CD14-positive monocyte (primary cell): Measurements from ENCODE around the gene UBXN7. TPM values are rescaled to one million over a fixed set of nuclear protein-coding genes. Genes with fewer than 3 reads are reported as not detected.

Experiments
- DNase-seq, 3 donors: peaks; one replicate each; pipeline ENCODE4 v3.0.0-alpha.2; 2011 to 2022
- H2AFZ ChIP-seq: 2 replicates; pipeline ENCODE4 v1.6.0; 2012; ENCODE audit warnings: mild to moderate bottlenecking, low read depth, low read length, inconsistent platforms; ENCODE audit not compliant: insufficient read depth, poor library complexity, severe bottlenecking
- H3K27ac ChIP-seq, 2 donors: 1 replicate in 1 of 2; 2 replicates in 1 of 2; pipeline ENCODE4 v1.5.1; 2012 to 2013; ENCODE audit warnings: low read length in 2 of 2, control low read depth in 1 of 2, inconsistent platforms in 1 of 2, low read depth in 1 of 2, mild to moderate bottlenecking in 1 of 2
- H3K27me3 ChIP-seq, 2 donors: one replicate each; pipeline versions ENCODE4 v1.6.0 to v1.6.1; 2011 to 2013; ENCODE audit warnings: low read length in 2 of 2; ENCODE audit not compliant: control insufficient read depth in 2 of 2, insufficient read depth in 2 of 2
- H3K36me3 ChIP-seq, 2 donors: replicated peaks in 1 of 2; 1 replicate in 1 of 2; 2 replicates in 1 of 2; pipeline versions ENCODE4 v1.5.1 to v1.6.1; 2012 to 2013; ENCODE audit warnings: low read length in 2 of 2, control low read depth in 1 of 2, inconsistent platforms in 1 of 2, mild to moderate bottlenecking in 1 of 2; ENCODE audit not compliant: insufficient read depth in 2 of 2, control insufficient read depth in 1 of 2
- H3K4me1 ChIP-seq, 2 donors: 1 replicate in 1 of 2; 2 replicates in 1 of 2; pipeline versions ENCODE4 v1.5.1 to v1.6.1; 2012 to 2013; ENCODE audit warnings: low read length in 2 of 2, control low read depth in 1 of 2, inconsistent platforms in 1 of 2, mild to moderate bottlenecking in 1 of 2, moderate library complexity in 1 of 2; ENCODE audit not compliant: insufficient read depth in 2 of 2, control insufficient read depth in 1 of 2
- H3K4me2 ChIP-seq: replicated peaks from 2 replicates; pipeline ENCODE3; 2012; ENCODE audit warnings: low read length, moderate library complexity, mild to moderate bottlenecking; ENCODE audit not compliant: poor library complexity, severe bottlenecking; ENCODE audit errors: extremely low read depth
- H3K4me3 ChIP-seq, 3 experiments: fragments of 200-600 bp in 1 of 3; sonication (generic) in 1 of 3; replicated peaks in 1 of 3; 1 replicate in 2 of 3; 2 replicates in 1 of 3; pipeline ENCODE4 v1.5.1; 2011 to 2013; ENCODE audit warnings: low read length in 3 of 3, mild to moderate bottlenecking in 3 of 3, control low read depth in 2 of 3, low read depth in 2 of 3, inconsistent platforms in 1 of 3, moderate library complexity in 1 of 3
- H3K79me2 ChIP-seq: 2 replicates; pipeline ENCODE4 v1.6.0; 2012; ENCODE audit warnings: mild to moderate bottlenecking, control low read depth, inconsistent platforms, low read length, moderate library complexity; ENCODE audit not compliant: insufficient read depth
- H3K9ac ChIP-seq: 2 replicates; pipeline ENCODE4 v1.6.0; 2017; ENCODE audit warnings: low read length, mild to moderate bottlenecking; ENCODE audit not compliant: insufficient read depth, poor library complexity, severe bottlenecking
- H3K9me3 ChIP-seq, 2 donors: replicated peaks in 1 of 2; 1 replicate in 1 of 2; 2 replicates in 1 of 2; pipeline versions ENCODE4 v1.5.1 to v1.6.1; 2012 to 2013; ENCODE audit warnings: low read length in 2 of 2, control low read depth in 1 of 2; ENCODE audit not compliant: control insufficient read depth in 1 of 2, insufficient read depth in 1 of 2
- H4K20me1 ChIP-seq: 2 replicates; pipeline ENCODE4 v1.6.0; 2012; ENCODE audit warnings: mild to moderate bottlenecking, low read length, control low read depth, moderate library complexity; ENCODE audit not compliant: insufficient read depth
- H3K27ac Mint-ChIP-seq, 7 donors: one replicate each; pipeline ENCODE4 v1.8.0; 2020; ENCODE audit warnings: mild to moderate bottlenecking in 7 of 7, mixed read lengths in 7 of 7, moderate library complexity in 6 of 7, inconsistent platforms in 2 of 7
- H3K27me3 Mint-ChIP-seq, 3 donors: one replicate each; pipeline ENCODE4 v1.8.0; 2021 to 2022; ENCODE audit warnings: low read depth in 3 of 3, mild to moderate bottlenecking in 3 of 3, mixed read lengths in 3 of 3, moderate library complexity in 3 of 3, inconsistent platforms in 1 of 3
- H3K36me3 Mint-ChIP-seq, 2 donors: one replicate each; pipeline ENCODE4 v1.8.0; 2020; ENCODE audit warnings: mixed read lengths in 2 of 2, inconsistent platforms in 1 of 2, mild to moderate bottlenecking in 1 of 2
- H3K4me1 Mint-ChIP-seq: one replicate; pipeline ENCODE4 v1.8.0; 2020; ENCODE audit warnings: mild to moderate bottlenecking, mixed read lengths
- H3K4me3 Mint-ChIP-seq, 2 donors: one replicate each; pipeline ENCODE4 v1.8.0; 2020; ENCODE audit warnings: mild to moderate bottlenecking in 2 of 2, mixed read lengths in 2 of 2, moderate library complexity in 1 of 2
- H3K9me3 Mint-ChIP-seq, 7 donors: one replicate each; pipeline ENCODE4 v1.8.0; 2020 to 2022; ENCODE audit warnings: mixed read lengths in 7 of 7, mild to moderate bottlenecking in 6 of 7, moderate library complexity in 6 of 7, inconsistent platforms in 2 of 7
- WGBS: methylation state at CpG from one replicate; pipeline ENCODE4 v1.1.5; 2013; ENCODE audit warnings: missing lambda C conversion rate; ENCODE audit not compliant: insufficient coverage; 5-methylcytosine and 5-hydroxymethylcytosine counted together
- intact Hi-C, 2 donors: fragments of 100-400 bp; cut with micrococcal nuclease; formaldehyde crosslinking; loops; one replicate each; pipeline versions ENCODE4 v1.15.0 to v1.15.1; 2023
- polyA plus RNA-seq, 3 donors: library from polyadenylated mRNA; depleted of rRNA in 1 of 3; unstranded in 2 of 3; stranded (reverse) in 1 of 3; fragments of 300-500 nt in 2 of 3; fragments of >200 nt in 1 of 3; fragmentation: Illumina TruSeq in 2 of 3; gene quantifications; 1 replicate in 2 of 3; 2 replicates in 1 of 3; pipeline ENCODE4 v1.2.3, GENCODE V29; 2012 to 2021
- TF ChIP-seq, protein P1 (sequence below): fragments of 200-600 bp; IDR thresholded peaks from one replicate; pipeline ENCODE4 v1.8.0; 2022; ENCODE audit warnings: antibody characterized with exemption, mild to moderate bottlenecking

UBXN7 gene
- polyA plus RNA-seq, 3 donors = 10.5 to 15.8 (median 13.6) TPM

DNA sequence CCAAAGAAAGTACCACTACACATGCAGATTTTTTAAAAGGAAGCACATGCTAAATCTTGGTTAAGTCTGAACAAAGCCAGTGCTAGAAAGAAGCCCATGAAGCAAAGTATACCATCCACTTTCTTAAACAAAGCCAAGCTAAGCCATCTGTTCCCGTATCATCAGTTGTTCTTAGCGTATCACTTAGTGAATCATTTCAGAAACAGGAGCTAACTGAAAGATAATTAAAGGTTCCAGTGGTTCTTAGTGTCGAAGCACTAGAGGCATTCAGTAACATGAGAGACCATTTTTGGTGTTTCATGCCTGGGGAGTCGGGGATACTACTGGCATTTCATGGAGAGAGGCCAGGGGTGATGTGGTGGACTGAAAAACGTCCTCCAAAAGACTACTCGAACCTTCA, 12.8 kb downstream of the UBXN7 start:
- no peak overlapping the region for H3K4me3 Mint-ChIP-seq
- Histone ChIP-seq H2AFZ (no peak overlapping the region), H3K36me3 (no peaks in the 10 kb centered on the region), H3K27ac (peak overlapping the region in 1 of 2 donors; percentile 90), H3K9ac (no peak overlapping the region), H3K4me2 (no peak overlapping the region), H3K27me3 (no peaks in the 10 kb centered on the region), H4K20me1 (peaks cover 78% of the 10 kb centered on the region), H3K4me1 (peaks cover 40 to 52% of the 10 kb centered on the region in 2 donors), H3K79me2 (peaks cover 100% of the 10 kb centered on the region), H3K9me3 (no peaks in the 10 kb centered on the region), H3K4me3 (no peak overlapping the region)
- peak overlapping the region in 6 of 7 donors; percentile 45 to 88 (median 81) for H3K27ac Mint-ChIP-seq
- no peak for DNase-seq
- WGBS = 95% methylated on average over 4 of the region's 6 CpGs
- peaks cover 49% of the 10 kb centered on the region for H3K4me1 Mint-ChIP-seq
- TF ChIP-seq, protein P1, sequence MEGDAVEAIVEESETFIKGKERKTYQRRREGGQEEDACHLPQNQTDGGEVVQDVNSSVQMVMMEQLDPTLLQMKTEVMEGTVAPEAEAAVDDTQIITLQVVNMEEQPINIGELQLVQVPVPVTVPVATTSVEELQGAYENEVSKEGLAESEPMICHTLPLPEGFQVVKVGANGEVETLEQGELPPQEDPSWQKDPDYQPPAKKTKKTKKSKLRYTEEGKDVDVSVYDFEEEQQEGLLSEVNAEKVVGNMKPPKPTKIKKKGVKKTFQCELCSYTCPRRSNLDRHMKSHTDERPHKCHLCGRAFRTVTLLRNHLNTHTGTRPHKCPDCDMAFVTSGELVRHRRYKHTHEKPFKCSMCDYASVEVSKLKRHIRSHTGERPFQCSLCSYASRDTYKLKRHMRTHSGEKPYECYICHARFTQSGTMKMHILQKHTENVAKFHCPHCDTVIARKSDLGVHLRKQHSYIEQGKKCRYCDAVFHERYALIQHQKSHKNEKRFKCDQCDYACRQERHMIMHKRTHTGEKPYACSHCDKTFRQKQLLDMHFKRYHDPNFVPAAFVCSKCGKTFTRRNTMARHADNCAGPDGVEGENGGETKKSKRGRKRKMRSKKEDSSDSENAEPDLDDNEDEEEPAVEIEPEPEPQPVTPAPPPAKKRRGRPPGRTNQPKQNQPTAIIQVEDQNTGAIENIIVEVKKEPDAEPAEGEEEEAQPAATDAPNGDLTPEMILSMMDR = no peak
- intact Hi-C loops = loop anchor here in 1 of 2 donors (10.0 kb wide), 1 partner anchor 105 kb away; the partner anchor contains the start of gene DYNLT2B
- peaks cover 0 to 4% (median 0%) of the 10 kb centered on the region in 7 donors for H3K9me3 Mint-ChIP-seq
- peaks cover 1 to 13% of the 10 kb centered on the region in 2 donors for H3K36me3 Mint-ChIP-seq
- H3K27me3 Mint-ChIP-seq = no peaks in the 10 kb centered on the region

DNA sequence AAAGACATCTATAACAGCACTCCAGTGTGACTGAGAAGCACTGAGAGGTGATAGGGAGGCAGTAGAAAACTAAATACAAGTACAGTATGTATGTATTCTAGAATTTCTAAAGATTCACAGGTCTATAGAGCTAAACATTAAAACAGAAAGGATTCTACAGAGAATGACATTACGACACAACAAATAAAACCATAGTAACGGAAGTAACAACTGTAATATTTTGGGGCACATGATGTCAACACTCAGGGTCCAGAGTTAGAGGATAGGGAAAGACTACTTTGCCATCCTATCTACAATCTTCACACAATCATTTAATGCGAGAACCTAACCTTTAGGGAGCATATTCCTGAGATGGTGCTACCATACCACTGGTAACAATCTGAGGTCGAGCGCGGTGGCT, 13.6 kb downstream of the UBXN7 start:
- H3K79me2 ChIP-seq = peaks cover 100% of the 10 kb centered on the region
- peak overlapping the region in 1 of 3 experiments; percentile 51 for H3K4me3 ChIP-seq
- H3K36me3 Mint-ChIP-seq = peaks cover 1 to 10% of the 10 kb centered on the region in 2 donors
- H3K4me1 Mint-ChIP-seq = peaks cover 51% of the 10 kb centered on the region
- peak overlapping the region; percentile 18 for H3K9ac ChIP-seq
- peak; percentile 43 to 78 (median 55) for DNase-seq
- peak overlapping the region; percentile 88 to 94 (median 92) for H3K27ac Mint-ChIP-seq
- no CpG with 5 or more reads among the region's 6 CpGs for WGBS
- no peaks in the 10 kb centered on the region for H3K36me3 ChIP-seq
- H3K4me3 Mint-ChIP-seq = peak overlapping the region in 1 of 2 donors; percentile 35
- TF ChIP-seq, protein P1 = no peak
- no peaks in the 10 kb centered on the region for H3K9me3 ChIP-seq
- no peaks in the 10 kb centered on the region for H3K27me3 Mint-ChIP-seq
- H3K9me3 Mint-ChIP-seq = peaks cover 0 to 4% (median 0%) of the 10 kb centered on the region in 7 donors
- intact Hi-C loops = loop anchor here in 1 of 2 donors (10.0 kb wide), 1 partner anchor 104 kb away; the partner anchor contains the start of gene DYNLT2B
- peaks cover 78% of the 10 kb centered on the region for H4K20me1 ChIP-seq
- no peaks in the 10 kb centered on the region for H3K27me3 ChIP-seq
- peaks cover 40 to 52% of the 10 kb centered on the region in 2 donors for H3K4me1 ChIP-seq
- no peak overlapping the region for H2AFZ ChIP-seq
- peak overlapping the region; percentile 61 for H3K4me2 ChIP-seq
- H3K27ac ChIP-seq = peak overlapping the region; percentile 48 to 90
